ENCODE data around the gene TLL2.

DNA sequence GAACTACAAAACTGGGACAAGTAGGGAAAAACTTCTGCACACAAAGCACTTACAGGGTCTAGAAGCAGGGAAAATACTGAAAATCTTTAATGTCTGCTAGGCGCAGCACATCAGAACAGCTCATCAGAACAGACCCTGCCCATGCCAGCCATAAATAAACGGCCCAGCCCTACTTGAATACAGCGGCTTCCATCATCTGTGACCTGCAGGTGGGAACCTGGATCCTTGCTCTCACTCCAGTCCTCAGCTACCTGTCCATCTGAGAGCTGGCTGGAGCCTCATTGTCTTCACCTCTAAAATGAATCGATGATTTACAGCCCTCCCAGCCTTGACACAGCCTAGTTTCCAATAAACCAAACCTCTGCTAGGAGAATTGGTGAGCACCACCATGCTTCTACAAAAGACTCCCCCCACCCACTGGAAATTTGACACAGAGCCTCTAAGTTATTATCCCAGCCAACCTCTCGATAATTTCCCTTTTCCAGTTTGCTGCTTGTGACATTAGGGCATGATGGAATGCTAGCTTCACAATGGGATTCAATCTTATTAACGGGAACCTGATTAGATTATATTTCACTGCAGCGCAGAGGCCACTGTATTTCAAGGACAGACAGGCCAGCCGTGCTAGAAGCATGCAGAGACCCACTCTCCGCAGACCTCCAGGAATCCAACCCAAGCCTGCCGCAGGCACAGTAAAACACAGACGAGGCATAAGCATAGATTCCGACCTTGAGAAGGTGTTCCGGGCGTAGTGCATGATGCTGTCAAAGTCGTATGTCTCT, 93.3 kb downstream of the TLL2 start:
- TF ChIP-seq, protein P1, sequence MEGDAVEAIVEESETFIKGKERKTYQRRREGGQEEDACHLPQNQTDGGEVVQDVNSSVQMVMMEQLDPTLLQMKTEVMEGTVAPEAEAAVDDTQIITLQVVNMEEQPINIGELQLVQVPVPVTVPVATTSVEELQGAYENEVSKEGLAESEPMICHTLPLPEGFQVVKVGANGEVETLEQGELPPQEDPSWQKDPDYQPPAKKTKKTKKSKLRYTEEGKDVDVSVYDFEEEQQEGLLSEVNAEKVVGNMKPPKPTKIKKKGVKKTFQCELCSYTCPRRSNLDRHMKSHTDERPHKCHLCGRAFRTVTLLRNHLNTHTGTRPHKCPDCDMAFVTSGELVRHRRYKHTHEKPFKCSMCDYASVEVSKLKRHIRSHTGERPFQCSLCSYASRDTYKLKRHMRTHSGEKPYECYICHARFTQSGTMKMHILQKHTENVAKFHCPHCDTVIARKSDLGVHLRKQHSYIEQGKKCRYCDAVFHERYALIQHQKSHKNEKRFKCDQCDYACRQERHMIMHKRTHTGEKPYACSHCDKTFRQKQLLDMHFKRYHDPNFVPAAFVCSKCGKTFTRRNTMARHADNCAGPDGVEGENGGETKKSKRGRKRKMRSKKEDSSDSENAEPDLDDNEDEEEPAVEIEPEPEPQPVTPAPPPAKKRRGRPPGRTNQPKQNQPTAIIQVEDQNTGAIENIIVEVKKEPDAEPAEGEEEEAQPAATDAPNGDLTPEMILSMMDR (IDR thresholded peaks at IDR 0.05): no peak
- TF ChIP-seq POLR2A (IDR thresholded peaks at IDR 0.05): no peak
